A549 (cell line): ENCODE results near the gene IGF1R. TPM values are rescaled to one million over a fixed set of nuclear protein-coding genes. Genes with fewer than 3 reads are reported as not detected.
A peak's percentile ranks its signal among the peaks of the same experiment; 100 is the strongest.
"Not testable (repeated sequence)": the region's sequence is repeated elsewhere in the genome, so short reads cannot be mapped to it uniquely, and the experiment has no call there.

Source experiments
- ATAC-seq, 2 experiments: fragments of 200-7000 bp in 1 of 2; fragments of >200 bp in 1 of 2; cut with Nextera tagmentation in 1 of 2; cut with Tn5 transposase in 1 of 2; 3 replicates each; pipeline versions ENCODE4 v1.8.0 to v1.9.1; 2018 to 2020; ENCODE audit warnings: mild to moderate bottlenecking in 1 of 2, moderate library complexity in 1 of 2
- CTCF ChIA-PET: fragments of 300-600 bp; sonication (Branson Sonifier 250); formaldehyde crosslinking; extraction: SDS; loops from one replicate; lab custom pipeline; 2021; ENCODE audit warnings: antibody characterized with exemption, inconsistent platforms; lab: Yijun Ruan, JAX
- POLR2A ChIA-PET: fragments of 350-600 bp; formaldehyde crosslinking; extraction: SDS; loops from one replicate; lab custom pipeline; 2021; ENCODE audit warnings: antibody characterized with exemption, inconsistent platforms; lab: Yijun Ruan, JAX
- DNase-seq, 2 experiments: peaks; one replicate each; pipeline versions ENCODE4 v3.0.0 to v3.0.0-alpha.2; 2011 to 2016; ENCODE audit warnings: low read depth in 1 of 2, low spot score in 1 of 2
- FAIRE-seq: peaks from 2 replicates; lab custom pipeline; 2011; peaks lifted over from hg19 to GRCh38; lab: Jason Lieb, UNC
- H3K27ac ChIP-seq, 2 experiments: fragments of >200 bp; sonication (Bioruptor Twin); formaldehyde crosslinking; 3 replicates each; pipeline ENCODE4 v1.5.1; 2016 to 2017
- H3K4me1 ChIP-seq: fragments of >200 bp; sonication (Bioruptor Twin); formaldehyde crosslinking; 3 replicates; pipeline ENCODE4 v1.6.1; 2016
- H3K4me2 ChIP-seq: fragments of >200 bp; sonication (Bioruptor Twin); formaldehyde crosslinking; 3 replicates; pipeline ENCODE4 v1.6.1; 2016
- H3K4me3 ChIP-seq: fragments of >200 bp; sonication (Bioruptor Twin); formaldehyde crosslinking; 3 replicates; pipeline ENCODE4 v1.5.1; 2016
- H3K9me3 ChIP-seq: fragments of >200 bp; sonication (Bioruptor Twin); formaldehyde crosslinking; 3 replicates; pipeline ENCODE4 v1.6.1; 2016
- CBX8 ChIP-seq: fragments of 200-600 bp; sonication (generic); IDR thresholded peaks from 2 replicates; pipeline ENCODE4 v1.6.1; 2016
- CHD4 ChIP-seq: fragments of 200-600 bp; sonication (generic); IDR thresholded peaks from 2 replicates; pipeline ENCODE4 v1.6.1; 2016; ENCODE audit warnings: antibody characterized with exemption, mild to moderate bottlenecking, borderline replicate concordance
- E2F6 ChIP-seq: IDR thresholded peaks from 2 replicates; pipeline ENCODE4 v1.6.1; 2012; ENCODE audit warnings: low read depth, borderline replicate concordance
- EHMT2 ChIP-seq: fragments of 200-600 bp; sonication (generic); IDR thresholded peaks from 2 replicates; pipeline ENCODE4 v1.6.1; 2016; ENCODE audit warnings: antibody characterized with exemption, low read depth, mild to moderate bottlenecking, moderate library complexity
- EP300 ChIP-seq, 2 experiments: fragments of >200 bp; sonication (Bioruptor Twin); formaldehyde crosslinking; IDR thresholded peaks; 2 replicates in 1 of 2; 3 replicates in 1 of 2; pipeline ENCODE4 v1.6.1; 2016 to 2017
- ESRRA ChIP-seq: fragments of 150-350 bp; IDR thresholded peaks from 2 replicates; pipeline ENCODE4 v1.6.1; 2014; ENCODE audit warnings: mild to moderate bottlenecking, low read length, borderline replicate concordance
- FOSB ChIP-seq: fragments of 250-450 bp; sonication (Bioruptor Pico); IDR thresholded peaks from 2 replicates; pipeline ENCODE4 v1.5.0; 2020; ENCODE audit warnings: mild to moderate bottlenecking, moderate library complexity
- HES2 ChIP-seq: fragments of >200 bp; sonication (Bioruptor Twin); formaldehyde crosslinking; IDR thresholded peaks from 2 replicates; pipeline ENCODE4 v1.6.1; 2016
- HEYL ChIP-seq: fragments of 250-450 bp; sonication (Bioruptor Pico); IDR thresholded peaks from 2 replicates; pipeline ENCODE4 v1.8.0; 2021; ENCODE audit warnings: mild to moderate bottlenecking, moderate library complexity
- HMGXB4 ChIP-seq: fragments of 250-450 bp; sonication (Bioruptor Pico); IDR thresholded peaks from 2 replicates; pipeline ENCODE4 v1.5.0; 2021; ENCODE audit warnings: mild to moderate bottlenecking, moderate library complexity, borderline replicate concordance
- HOXB13 ChIP-seq: fragments of 250-450 bp; sonication (Bioruptor Pico); IDR thresholded peaks from 2 replicates; pipeline ENCODE4 v1.5.0; 2020; ENCODE audit warnings: low read depth, mild to moderate bottlenecking, moderate library complexity
- JUN ChIP-seq, 2 experiments: fragments of >200 bp; sonication (Bioruptor Twin); formaldehyde crosslinking; IDR thresholded peaks; 2 replicates in 1 of 2; 3 replicates in 1 of 2; pipeline ENCODE4 v1.6.1; 2016 to 2017
- NFE2L2 ChIP-seq: fragments of 150-350 bp; conservative IDR thresholded peaks from 2 replicates; pipeline ENCODE4 v1.6.1; 2014; ENCODE audit warnings: low read length
- POLR2A ChIP-seq: IDR thresholded peaks from 2 replicates; pipeline ENCODE4 v1.6.1; 2012; ENCODE audit warnings: mild to moderate bottlenecking, low read length
- POLR2AphosphoS2 ChIP-seq: conservative IDR thresholded peaks from 2 replicates; pipeline ENCODE4 v1.6.1; 2012; ENCODE audit warnings: low read length, improper control_type of control experiment, inconsistent platforms
- RARB ChIP-seq: fragments of 250-450 bp; sonication (Bioruptor Pico); IDR thresholded peaks from 2 replicates; pipeline ENCODE4 v1.8.0; 2021; ENCODE audit warnings: mild to moderate bottlenecking, moderate library complexity
- REST ChIP-seq: fragments of 200-600 bp; sonication (generic); IDR thresholded peaks from 2 replicates; pipeline ENCODE4 v1.6.1; 2016; ENCODE audit warnings: antibody characterized with exemption, mild to moderate bottlenecking, moderate library complexity
- RNF2 ChIP-seq: fragments of 200-600 bp; sonication (generic); IDR thresholded peaks from 2 replicates; pipeline ENCODE4 v1.6.1; 2016; ENCODE audit warnings: low read depth, mild to moderate bottlenecking, antibody characterized with exemption, moderate library complexity, borderline replicate concordance
- SMC3 ChIP-seq: fragments of >200 bp; sonication (Bioruptor Twin); formaldehyde crosslinking; IDR thresholded peaks from 3 replicates; pipeline ENCODE4 v1.6.1; 2018; ENCODE audit warnings: inconsistent platforms
- ZFP36 ChIP-seq: fragments of 450-650 bp; IDR thresholded peaks from 2 replicates; pipeline ENCODE4 v1.6.1; 2014; ENCODE audit warnings: borderline replicate concordance; ENCODE audit not compliant: partially characterized antibody
- WGBS: methylation state at CpG from one replicate; pipeline ENCODE4 v1.1.6; 2017; ENCODE audit errors: missing lambda C conversion rate; 5-methylcytosine and 5-hydroxymethylcytosine counted together
- polyA plus RNA-seq, 4 experiments: library from polyadenylated mRNA; depleted of rRNA in 3 of 4; stranded (reverse); fragments of >200 nt; fragmentation: RNase III in 1 of 4; extraction: RNeasy Plus Mini Kit Qiagen cat#74134 plus additional on column Dnase treatment in 1 of 4; gene quantifications; 2 replicates in 3 of 4; 3 replicates in 1 of 4; pipeline ENCODE4 v1.2.3, GENCODE V29; 2011 to 2017

IGF1R gene
- polyA plus RNA-seq, 2 of the 4 experiments (the other 2 are of a cell fraction): 42.6 to 69.5 TPM

GRCh38 chr15:98617328-98617980, 30.9 kb upstream of the IGF1R start:
- ATAC-seq: no peak
- POLR2A ChIA-PET: no interaction called here
- WGBS: 59% methylated on average over 5 of the region's 5 CpGs
- H3K9me3 ChIP-seq: no peaks in the 10 kb centered on the region
- FAIRE-seq: no peak
- no peak for DNase-seq
- TF ChIP-seq JUN (IDR thresholded peaks at IDR 0.05): no peak
- TF ChIP-seq CBX8: 0 out of 2 replicates have a peak, but pooled peaks have one; percentile 51
- H3K4me3 ChIP-seq: no peak overlapping the region
- no peak overlapping the region for H3K4me2 ChIP-seq
- no peak overlapping the region for H3K27ac ChIP-seq
- H3K4me1 ChIP-seq: no peaks in the 10 kb centered on the region
- CTCF ChIA-PET: no interaction called here

GRCh38 chr15:98618576-98618975, 29.8 kb upstream of the IGF1R start:
- H3K4me2 ChIP-seq, H3K9me3 ChIP-seq, H3K4me3 ChIP-seq, H3K27ac ChIP-seq, POLR2A ChIA-PET, ATAC-seq, DNase-seq, FAIRE-seq, H3K4me1 ChIP-seq: not testable (repeated sequence)
- WGBS: 85% methylated on average over 13 of the region's 13 CpGs
- CTCF ChIA-PET: interaction anchor here (0.6 kb wide), 1 partner anchor 594 kb away, joined by 3 read pairs; no protein-coding TSS in a partner anchor

GRCh38 chr15:98620020-98620419, 28.3 kb upstream of the IGF1R start:
- CTCF ChIA-PET: no interaction called here
- no peak for FAIRE-seq
- H3K27ac ChIP-seq: no peak overlapping the region
- H3K4me3 ChIP-seq: no peak overlapping the region
- H3K4me1 ChIP-seq: no peaks in the 10 kb centered on the region
- no peak for TF ChIP-seq REST
- TF ChIP-seq CBX8: 0 out of 2 replicates have a peak, but pooled peaks have one; percentile 68
- TF ChIP-seq, all 56 proteins: peak for 1
- DNase-seq: no peak
- Histone ChIP-seq H3K9me3 (no peaks in the 10 kb centered on the region), H3K4me2 (no peak overlapping the region)
- peak in 1 of 2 experiments; percentile 37; a peak in 3 of 6 replicates for ATAC-seq
- POLR2A ChIA-PET: no interaction called here
- 66% methylated on average over 8 of the region's 8 CpGs for WGBS

- ATAC-seq: no peak
- ChIA-PET CTCF (no interaction called here), POLR2A (no interaction called here)
- TF ChIP-seq SMC3 (no peak), ZFP36 (peak; percentile 59), RNF2 (peak; percentile 95), CBX8 (peak; percentile 98)
- H3K27ac ChIP-seq: no peak overlapping the region
- FAIRE-seq: no peak
- H3K4me1 ChIP-seq: no peaks in the 10 kb centered on the region
- 4% methylated on average over 2 of the region's 2 CpGs for WGBS
- no peaks in the 10 kb centered on the region for H3K9me3 ChIP-seq
- no peak overlapping the region for H3K4me2 ChIP-seq
- no peak overlapping the region for H3K4me3 ChIP-seq
- DNase-seq: no peak
Observed at GRCh38 chr15:98621021-98621420, 27.3 kb upstream of the IGF1R start.

- H3K9me3 ChIP-seq: no peaks in the 10 kb centered on the region
- no peaks in the 10 kb centered on the region for H3K4me1 ChIP-seq
- 66% methylated on average over 20 of the region's 22 CpGs for WGBS
- DNase-seq: no peak
- peak in 1 of 2 experiments; percentile 44; a peak in 3 of 6 replicates for ATAC-seq
- H3K4me2 ChIP-seq: no peak overlapping the region
- ChIA-PET CTCF (interaction anchor here (1.0 to 1.2 kb wide), 3 partner anchors 13 to 102 kb away, joined by 3 read pairs; no protein-coding TSS in a partner anchor), POLR2A (no interaction called here)
- H3K27ac ChIP-seq: no peak overlapping the region
- no peak for FAIRE-seq
- H3K4me3 ChIP-seq: no peak overlapping the region
- no peak for TF ChIP-seq HES2
- no peak for TF ChIP-seq HOXB13 (CRISPR knock-in tag)
- no peak for TF ChIP-seq HEYL (CRISPR knock-in tag)
- no peak for TF ChIP-seq E2F6
- TF ChIP-seq HMGXB4 (CRISPR knock-in tag): no peak
- TF ChIP-seq EP300 (IDR thresholded peaks at IDR 0.05): no peak
- TF ChIP-seq FOSB: no peak
- no peak for TF ChIP-seq NFE2L2
- TF ChIP-seq ESRRA: no peak
- TF ChIP-seq RARB (CRISPR knock-in tag): no peak
- TF ChIP-seq SMC3: no peak
- no peak for TF ChIP-seq CHD4
- no peak for TF ChIP-seq EHMT2
- TF ChIP-seq JUN (IDR thresholded peaks at IDR 0.05): no peak
- no peak for TF ChIP-seq POLR2A
- TF ChIP-seq POLR2AphosphoS2: no peak
Observed at GRCh38 chr15:98625614-98626013, 22.7 kb upstream of the IGF1R start.
